K562 (cell line): ENCODE measurements around the gene AIF1. TPM values are rescaled to one million over a fixed set of nuclear protein-coding genes. Genes with fewer than 3 reads are reported as not detected.

Experiments used
- CHCHD3 ChIP-seq: fragments of 250-450 bp; sonication (Bioruptor Pico); IDR thresholded peaks from 2 replicates; pipeline ENCODE4 v2.1.2; 2022; ENCODE audit warnings: mild to moderate bottlenecking
- EP400 ChIP-seq: fragments of 450-650 bp; IDR thresholded peaks from 2 replicates; pipeline ENCODE4 v1.6.1; 2017; ENCODE audit warnings: antibody characterized with exemption, mild to moderate bottlenecking, moderate library complexity
- HDAC1 ChIP-seq, 2 experiments: fragments of 450-650 bp; IDR thresholded peaks; 2 replicates each; pipeline ENCODE4 v1.6.1; 2016 to 2017; ENCODE audit warnings: inconsistent platforms in 1 of 2, mild to moderate bottlenecking in 1 of 2, moderate library complexity in 1 of 2
- HLTF ChIP-seq: fragments of 450-650 bp; IDR thresholded peaks from 2 replicates; pipeline ENCODE4 v1.6.1; 2016
- MECOM ChIP-seq: fragments of 250-450 bp; sonication (Bioruptor Pico); IDR thresholded peaks from 2 replicates; pipeline ENCODE4 v1.8.0; 2022; ENCODE audit warnings: inconsistent platforms
- NR2C1 ChIP-seq, 2 experiments: fragments of 450-650 bp; IDR thresholded peaks; 2 replicates each; pipeline ENCODE4 v1.6.1; 2017; ENCODE audit warnings: mild to moderate bottlenecking in 2 of 2, antibody characterized with exemption in 1 of 2, inconsistent platforms in 1 of 2, missing compliant biosample characterization in 1 of 2, missing genetic modification characterization in 1 of 2
- PHB ChIP-seq: fragments of 250-450 bp; sonication (Bioruptor Pico); IDR thresholded peaks from 2 replicates; pipeline ENCODE4 v1.5.0; 2021
- POLR2AphosphoS5 ChIP-seq: IDR thresholded peaks from 2 replicates; pipeline ENCODE4 v1.6.1; 2011; ENCODE audit warnings: mild to moderate bottlenecking, low read depth, low read length, moderate library complexity; ENCODE audit not compliant: control insufficient read depth, insufficient read depth
- RCOR1 ChIP-seq, 2 experiments: IDR thresholded peaks; 2 replicates each; pipeline ENCODE4 v1.6.1; 2012; ENCODE audit warnings: low read depth in 2 of 2, low read length in 2 of 2, borderline replicate concordance in 1 of 2, improper control_type of control experiment in 1 of 2
- TEAD1 ChIP-seq, 2 experiments: fragments of 450-650 bp in 1 of 2; sonication (generic) in 1 of 2; formaldehyde crosslinking; IDR thresholded peaks; 2 replicates each; pipeline versions ENCODE4 v1.4.0 to v1.8.0; 2020 to 2022; ENCODE audit warnings: mild to moderate bottlenecking in 2 of 2, missing genetic modification reagents in 1 of 2
- ZNF12 ChIP-seq: sonication (generic); formaldehyde crosslinking; IDR thresholded peaks from 2 replicates; pipeline ENCODE4 v1.4.0; 2020; ENCODE audit warnings: mild to moderate bottlenecking, missing genetic modification reagents
- ZNF217 ChIP-seq: sonication (generic); formaldehyde crosslinking; IDR thresholded peaks from 2 replicates; pipeline ENCODE4 v1.8.0; 2022; ENCODE audit warnings: mild to moderate bottlenecking, missing genetic modification reagents
- ZNF384 ChIP-seq: IDR thresholded peaks from 2 replicates; pipeline ENCODE4 v1.6.1; 2012; ENCODE audit warnings: low read depth, low read length, improper control_type of control experiment
- ZNF561 ChIP-seq: fragments of 450-650 bp; formaldehyde crosslinking; conservative IDR thresholded peaks from 2 replicates; pipeline ENCODE4 v1.4.0; 2020; ENCODE audit warnings: mild to moderate bottlenecking, moderate library complexity
- ZNF717 ChIP-seq: fragments of 250-450 bp; sonication (Bioruptor Pico); IDR thresholded peaks from 2 replicates; pipeline ENCODE4 v1.5.0; 2021
- polyA plus RNA-seq, 8 experiments: library from polyadenylated mRNA; depleted of rRNA in 4 of 8; stranded (reverse) in 5 of 8; unstranded in 3 of 8; fragments of >200 nt; fragmentation: Nextera tagmentation in 2 of 8; fragmentation: Illumina TruSeq in 1 of 8; extraction: Ambion mirVana in 2 of 8; extraction: Trizol in 1 of 8; gene quantifications; 2 replicates each; pipeline versions ENCODE4 v1.2.1 to v1.2.3, GENCODE V29; 2011 to 2014; ENCODE audit warnings: inconsistent platforms in 1 of 8, missing spikeins in 1 of 8
- total RNA-seq, 7 experiments: library from RNA; depleted of rRNA in 6 of 7; stranded (reverse); fragments of >200 nt in 6 of 7; fragmentation: Illumina TruSeq in 2 of 7; extraction: Trizol in 2 of 7; gene quantifications; 2 replicates each; pipeline versions ENCODE4 v1.2.1 to v1.2.3, GENCODE V29; 2011 to 2021; ENCODE audit warnings: low replicate concordance in 1 of 7
- TF ChIP-seq, protein P1 (sequence below): fragments of 250-450 bp; sonication (Bioruptor Pico); IDR thresholded peaks from 2 replicates; pipeline ENCODE4 v1.8.0; 2022; ENCODE audit warnings: inconsistent platforms, mild to moderate bottlenecking, moderate library complexity, borderline replicate concordance
- TF ChIP-seq, protein P2 (sequence below): fragments of 250-450 bp; sonication (Bioruptor Pico); IDR thresholded peaks from 2 replicates; pipeline ENCODE4 v1.8.0; 2022; ENCODE audit warnings: moderate library complexity, mild to moderate bottlenecking, inconsistent platforms
- TF ChIP-seq, protein P3 (sequence below): sonication (generic); formaldehyde crosslinking; IDR thresholded peaks from 2 replicates; pipeline ENCODE4 v1.8.0; 2022; ENCODE audit warnings: mild to moderate bottlenecking, low read depth, missing genetic modification reagents
- TF ChIP-seq, protein P4 (sequence below): sonication (generic); formaldehyde crosslinking; IDR thresholded peaks from 2 replicates; pipeline ENCODE4 v1.8.0; 2022; ENCODE audit warnings: mild to moderate bottlenecking, missing genetic modification reagents

AIF1 gene
- total and polyA plus RNA-seq, 9 of the 15 experiments (the other 6 are each of a cell fraction or from before 2014, with no cell fraction given), result 9.4 to 33.4 (median 19.4) TPM

DNA sequence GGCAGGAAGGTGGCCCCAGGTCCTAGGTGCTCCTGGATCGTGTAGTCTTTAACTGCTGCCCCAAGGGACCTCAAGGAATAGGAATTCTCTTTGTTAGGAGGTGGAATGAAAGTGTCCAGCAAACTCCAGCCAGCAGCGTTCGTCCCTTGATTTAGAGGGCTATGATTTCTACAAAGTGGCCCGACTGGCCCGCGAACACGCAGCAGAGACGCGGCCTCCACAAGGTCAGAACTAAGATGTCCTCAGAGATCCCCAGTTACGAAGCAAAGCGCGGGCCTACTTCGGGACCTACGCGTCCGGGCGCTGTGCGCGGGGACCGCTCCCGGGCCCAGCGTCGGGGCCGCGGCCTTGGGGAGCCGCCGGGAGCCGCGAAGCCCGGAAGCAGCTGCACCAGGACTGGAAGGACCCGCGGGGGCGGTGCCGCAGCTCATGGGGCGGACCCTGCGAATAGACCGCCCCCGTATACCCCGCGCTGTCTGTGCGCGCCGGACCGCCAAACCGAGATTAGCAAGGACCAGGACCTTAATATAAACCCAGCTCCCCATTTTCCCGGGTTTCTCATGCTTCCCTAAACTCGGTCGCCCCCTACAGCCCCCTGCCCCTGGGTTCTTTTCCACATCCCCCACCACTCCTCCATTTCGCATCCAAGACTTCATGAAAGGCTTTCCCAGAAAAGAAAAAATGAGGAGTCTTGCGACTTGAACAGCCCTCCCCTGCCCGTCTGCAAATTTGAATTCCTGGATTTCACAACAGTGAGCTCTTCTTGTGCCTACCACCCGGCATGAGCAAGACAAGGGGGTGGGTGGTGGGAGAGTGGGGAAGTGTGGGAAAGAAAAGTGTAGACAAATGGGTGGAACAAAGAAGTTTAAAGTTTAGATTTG is 45.6 kb downstream of the AIF1 start, which contains the start of gene C6orf47 (continued):
- TF ChIP-seq ZNF561 (CRISPR knock-in tag), result peak; percentile 5; the same call in 1 of the 2 replicates
- TF ChIP-seq ZNF384, result 0 out of 2 replicates have a peak, but pooled peaks have one; percentile 5
- TF ChIP-seq MECOM (CRISPR knock-in tag), result peak; percentile 76; the same call in 1 of the 2 replicates
- peak; percentile 90 for TF ChIP-seq ZNF717 (CRISPR knock-in tag)
- peak; percentile 3 to 75; a peak in 2 of 4 replicates for TF ChIP-seq TEAD1 (CRISPR knock-in tag; IDR thresholded peaks at IDR 0.05)
- peak; percentile 99 for TF ChIP-seq PHB (CRISPR knock-in tag)
- peak in 1 of 2 experiments; percentile 74; a peak in 2 of 4 replicates for TF ChIP-seq HDAC1 (IDR thresholded peaks at IDR 0.05)
- TF ChIP-seq POLR2AphosphoS5, result peak; percentile 92
- TF ChIP-seq RCOR1 (IDR thresholded peaks at IDR 0.05; ENCODE audit: borderline replicate concordance in 1 of 2, low read depth in 2 of 2, low read length in 2 of 2), result peak; percentile 55 to 83; a peak in 2 of 4 replicates
- TF ChIP-seq, protein P1, sequence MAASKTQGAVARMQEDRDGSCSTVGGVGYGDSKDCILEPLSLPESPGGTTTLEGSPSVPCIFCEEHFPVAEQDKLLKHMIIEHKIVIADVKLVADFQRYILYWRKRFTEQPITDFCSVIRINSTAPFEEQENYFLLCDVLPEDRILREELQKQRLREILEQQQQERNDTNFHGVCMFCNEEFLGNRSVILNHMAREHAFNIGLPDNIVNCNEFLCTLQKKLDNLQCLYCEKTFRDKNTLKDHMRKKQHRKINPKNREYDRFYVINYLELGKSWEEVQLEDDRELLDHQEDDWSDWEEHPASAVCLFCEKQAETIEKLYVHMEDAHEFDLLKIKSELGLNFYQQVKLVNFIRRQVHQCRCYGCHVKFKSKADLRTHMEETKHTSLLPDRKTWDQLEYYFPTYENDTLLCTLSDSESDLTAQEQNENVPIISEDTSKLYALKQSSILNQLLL, result 0 out of 2 replicates have a peak, but pooled peaks have one; percentile 29
- TF ChIP-seq, protein P2, sequence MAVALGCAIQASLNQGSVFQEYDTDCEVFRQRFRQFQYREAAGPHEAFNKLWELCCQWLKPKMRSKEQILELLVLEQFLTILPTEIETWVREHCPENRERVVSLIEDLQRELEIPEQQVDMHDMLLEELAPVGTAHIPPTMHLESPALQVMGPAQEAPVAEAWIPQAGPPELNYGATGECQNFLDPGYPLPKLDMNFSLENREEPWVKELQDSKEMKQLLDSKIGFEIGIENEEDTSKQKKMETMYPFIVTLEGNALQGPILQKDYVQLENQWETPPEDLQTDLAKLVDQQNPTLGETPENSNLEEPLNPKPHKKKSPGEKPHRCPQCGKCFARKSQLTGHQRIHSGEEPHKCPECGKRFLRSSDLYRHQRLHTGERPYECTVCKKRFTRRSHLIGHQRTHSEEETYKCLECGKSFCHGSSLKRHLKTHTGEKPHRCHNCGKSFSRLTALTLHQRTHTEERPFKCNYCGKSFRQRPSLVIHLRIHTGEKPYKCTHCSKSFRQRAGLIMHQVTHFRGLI (CRISPR knock-in tag), result peak; percentile 6; the same call in 1 of the 2 replicates
- TF ChIP-seq EP400, result no peak
- no peak for TF ChIP-seq NR2C1 (IDR thresholded peaks at IDR 0.05)
- TF ChIP-seq NR2C1 (tag; IDR thresholded peaks at IDR 0.05), result peak; percentile 42; the same call in 1 of the 2 replicates
- no peak for TF ChIP-seq HLTF
- TF ChIP-seq ZNF217, result no peak
- TF ChIP-seq, protein P3, sequence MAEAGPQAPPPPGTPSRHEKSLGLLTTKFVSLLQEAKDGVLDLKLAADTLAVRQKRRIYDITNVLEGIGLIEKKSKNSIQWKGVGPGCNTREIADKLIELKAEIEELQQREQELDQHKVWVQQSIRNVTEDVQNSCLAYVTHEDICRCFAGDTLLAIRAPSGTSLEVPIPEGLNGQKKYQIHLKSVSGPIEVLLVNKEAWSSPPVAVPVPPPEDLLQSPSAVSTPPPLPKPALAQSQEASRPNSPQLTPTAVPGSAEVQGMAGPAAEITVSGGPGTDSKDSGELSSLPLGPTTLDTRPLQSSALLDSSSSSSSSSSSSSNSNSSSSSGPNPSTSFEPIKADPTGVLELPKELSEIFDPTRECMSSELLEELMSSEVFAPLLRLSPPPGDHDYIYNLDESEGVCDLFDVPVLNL (CRISPR knock-in tag), result no peak
- TF ChIP-seq ZNF12 (CRISPR knock-in tag), result no peak
- TF ChIP-seq, protein P4, sequence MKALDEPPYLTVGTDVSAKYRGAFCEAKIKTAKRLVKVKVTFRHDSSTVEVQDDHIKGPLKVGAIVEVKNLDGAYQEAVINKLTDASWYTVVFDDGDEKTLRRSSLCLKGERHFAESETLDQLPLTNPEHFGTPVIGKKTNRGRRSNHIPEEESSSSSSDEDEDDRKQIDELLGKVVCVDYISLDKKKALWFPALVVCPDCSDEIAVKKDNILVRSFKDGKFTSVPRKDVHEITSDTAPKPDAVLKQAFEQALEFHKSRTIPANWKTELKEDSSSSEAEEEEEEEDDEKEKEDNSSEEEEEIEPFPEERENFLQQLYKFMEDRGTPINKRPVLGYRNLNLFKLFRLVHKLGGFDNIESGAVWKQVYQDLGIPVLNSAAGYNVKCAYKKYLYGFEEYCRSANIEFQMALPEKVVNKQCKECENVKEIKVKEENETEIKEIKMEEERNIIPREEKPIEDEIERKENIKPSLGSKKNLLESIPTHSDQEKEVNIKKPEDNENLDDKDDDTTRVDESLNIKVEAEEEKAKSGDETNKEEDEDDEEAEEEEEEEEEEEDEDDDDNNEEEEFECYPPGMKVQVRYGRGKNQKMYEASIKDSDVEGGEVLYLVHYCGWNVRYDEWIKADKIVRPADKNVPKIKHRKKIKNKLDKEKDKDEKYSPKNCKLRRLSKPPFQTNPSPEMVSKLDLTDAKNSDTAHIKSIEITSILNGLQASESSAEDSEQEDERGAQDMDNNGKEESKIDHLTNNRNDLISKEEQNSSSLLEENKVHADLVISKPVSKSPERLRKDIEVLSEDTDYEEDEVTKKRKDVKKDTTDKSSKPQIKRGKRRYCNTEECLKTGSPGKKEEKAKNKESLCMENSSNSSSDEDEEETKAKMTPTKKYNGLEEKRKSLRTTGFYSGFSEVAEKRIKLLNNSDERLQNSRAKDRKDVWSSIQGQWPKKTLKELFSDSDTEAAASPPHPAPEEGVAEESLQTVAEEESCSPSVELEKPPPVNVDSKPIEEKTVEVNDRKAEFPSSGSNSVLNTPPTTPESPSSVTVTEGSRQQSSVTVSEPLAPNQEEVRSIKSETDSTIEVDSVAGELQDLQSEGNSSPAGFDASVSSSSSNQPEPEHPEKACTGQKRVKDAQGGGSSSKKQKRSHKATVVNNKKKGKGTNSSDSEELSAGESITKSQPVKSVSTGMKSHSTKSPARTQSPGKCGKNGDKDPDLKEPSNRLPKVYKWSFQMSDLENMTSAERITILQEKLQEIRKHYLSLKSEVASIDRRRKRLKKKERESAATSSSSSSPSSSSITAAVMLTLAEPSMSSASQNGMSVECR (CRISPR knock-in tag), result peak; percentile 91; the same call in 1 of the 2 replicates
- peak; percentile 27 for TF ChIP-seq CHCHD3 (CRISPR knock-in tag)
